IMR-90 (cell line): ENCODE data around the gene SNRNP200. TPM values are rescaled to one million over a fixed set of nuclear protein-coding genes. Genes with fewer than 3 reads are reported as not detected.

Experiments used
- ATAC-seq: fragments of 200-7000 bp; cut with Tn5 transposase; 2 replicates; pipeline ENCODE4 v1.9.1; 2020; ENCODE audit warnings: low read depth, mild to moderate bottlenecking, moderate library complexity
- BruUV-seq: library from RNA; stranded (reverse); fragments of 400-500 nt; replicated peaks from 2 replicates; lab custom pipeline; 2021; lab: Mats Ljungman, UMichigan
- CTCF ChIA-PET: fragments of 300-600 bp; formaldehyde crosslinking; extraction: SDS; loops from one replicate; lab custom pipeline; 2021; ENCODE audit warnings: antibody characterized with exemption; lab: Yijun Ruan, JAX
- POLR2A ChIA-PET: fragments of 300-600 bp; sonication (Branson Sonifier 250); formaldehyde crosslinking; loops from one replicate; lab custom pipeline; 2022; ENCODE audit warnings: antibody characterized with exemption; ENCODE audit not compliant: unreplicated experiment; lab: Charles Lee
- DNase-seq: peaks from one replicate; pipeline ENCODE4 v3.0.0; 2013
- H2AFZ ChIP-seq: replicated peaks from 2 replicates; pipeline ENCODE3; 2013; ENCODE audit warnings: low read length, mild to moderate bottlenecking; ENCODE audit not compliant: poor library complexity
- H2AK5ac ChIP-seq: 2 replicates; pipeline ENCODE4 v1.6.1; 2013; ENCODE audit warnings: low read depth, low read length, inconsistent platforms
- H2AK9ac ChIP-seq: replicated peaks from 2 replicates; pipeline ENCODE3; 2013; ENCODE audit warnings: mild to moderate bottlenecking, low read depth, low read length, moderate library complexity; ENCODE audit not compliant: poor library complexity
- H2BK120ac ChIP-seq: 2 replicates; pipeline ENCODE4 v1.6.1; 2013; ENCODE audit warnings: low read depth, low read length, inconsistent platforms
- H2BK15ac ChIP-seq: 3 replicates; pipeline ENCODE4 v1.6.1; 2013; ENCODE audit warnings: low read depth, low read length, inconsistent platforms
- H2BK20ac ChIP-seq: 2 replicates; pipeline ENCODE4 v1.6.1; 2013; ENCODE audit warnings: low read depth, mild to moderate bottlenecking, inconsistent platforms, low read length, moderate library complexity
- H2BK5ac ChIP-seq: 2 replicates; pipeline ENCODE4 v1.6.1; 2013; ENCODE audit warnings: mild to moderate bottlenecking, low read depth, low read length, inconsistent platforms; ENCODE audit not compliant: poor library complexity, severe bottlenecking
- H3K14ac ChIP-seq: replicated peaks from 2 replicates; pipeline ENCODE4 v1.6.1; 2013; ENCODE audit warnings: low read depth, low read length, inconsistent platforms
- H3K18ac ChIP-seq: 2 replicates; pipeline ENCODE4 v1.6.1; 2013; ENCODE audit warnings: low read depth, low read length, control low read depth
- H3K23ac ChIP-seq: 2 replicates; pipeline ENCODE4 v1.6.1; 2013; ENCODE audit warnings: low read depth, low read length, inconsistent platforms
- H3K27ac ChIP-seq: 2 replicates; pipeline ENCODE4 v1.5.1; 2013; ENCODE audit warnings: mild to moderate bottlenecking, control low read depth, low read length; ENCODE audit not compliant: insufficient read depth
- H3K27me3 ChIP-seq: 2 replicates; pipeline ENCODE4 v1.6.1; 2013; ENCODE audit warnings: low read length; ENCODE audit not compliant: control insufficient read depth, insufficient read depth
- H3K36me3 ChIP-seq: 2 replicates; pipeline ENCODE4 v1.6.1; 2013; ENCODE audit warnings: low read length, mixed read lengths; ENCODE audit not compliant: control insufficient read depth, insufficient read depth
- H3K4ac ChIP-seq: 2 replicates; pipeline ENCODE4 v1.6.1; 2013; ENCODE audit warnings: low read depth, low read length, inconsistent platforms
- H3K4me1 ChIP-seq: 2 replicates; pipeline ENCODE4 v1.6.1; 2013; ENCODE audit warnings: low read length, mixed read lengths; ENCODE audit not compliant: control insufficient read depth, insufficient read depth
- H3K4me2 ChIP-seq: 2 replicates; pipeline ENCODE4 v1.6.1; 2013; ENCODE audit warnings: low read depth, mild to moderate bottlenecking, control low read depth, low read length, moderate library complexity
- H3K4me3 ChIP-seq: 2 replicates; pipeline ENCODE4 v1.5.1; 2013; ENCODE audit warnings: low read depth, mild to moderate bottlenecking, control low read depth, low read length, moderate library complexity; ENCODE audit not compliant: insufficient read depth
- H3K56ac ChIP-seq: 2 replicates; pipeline ENCODE4 v1.6.1; 2013; ENCODE audit warnings: low read length, inconsistent platforms; ENCODE audit not compliant: insufficient read depth; ENCODE audit errors: extremely low read depth
- H3K79me1 ChIP-seq, 2 experiments: 2 replicates each; pipeline ENCODE4 v1.6.1; 2013; ENCODE audit warnings: low read length in 2 of 2, inconsistent platforms in 1 of 2, low read depth in 1 of 2
- H3K9ac ChIP-seq: 2 replicates; pipeline ENCODE4 v1.6.1; 2013; ENCODE audit warnings: low read depth, low read length, control low read depth
- H3K9me1 ChIP-seq: 2 replicates; pipeline ENCODE4 v1.6.1; 2013; ENCODE audit warnings: low read length, inconsistent platforms; ENCODE audit not compliant: insufficient read depth
- H3K9me3 ChIP-seq: 2 replicates; pipeline ENCODE4 v1.6.1; 2013; ENCODE audit warnings: low read length; ENCODE audit not compliant: control insufficient read depth, insufficient read depth
- H4K20me1 ChIP-seq: 2 replicates; pipeline ENCODE4 v1.6.1; 2013; ENCODE audit warnings: low read length, inconsistent platforms; ENCODE audit not compliant: insufficient read depth
- H4K5ac ChIP-seq: 2 replicates; pipeline ENCODE4 v1.6.1; 2013; ENCODE audit warnings: mild to moderate bottlenecking, low read depth, low read length, control low read depth
- H4K8ac ChIP-seq, 2 experiments: 2 replicates each; pipeline ENCODE4 v1.6.1; 2013; ENCODE audit warnings: low read depth in 2 of 2, low read length in 2 of 2, control low read depth in 1 of 2, inconsistent platforms in 1 of 2
- H4K91ac ChIP-seq: 2 replicates; pipeline ENCODE4 v1.6.1; 2013; ENCODE audit warnings: low read depth, low read length, inconsistent platforms; ENCODE audit not compliant: insufficient read depth
- BHLHE40 ChIP-seq: fragments of 150-350 bp; IDR thresholded peaks from 2 replicates; pipeline ENCODE4 v1.6.1; 2016; ENCODE audit warnings: mild to moderate bottlenecking, low read depth, low read length
- CHD1 ChIP-seq: IDR thresholded peaks from 2 replicates; pipeline ENCODE4 v1.6.1; 2012; ENCODE audit warnings: low read depth, low read length, improper control_type of control experiment
- FOS ChIP-seq: fragments of 150-350 bp; IDR thresholded peaks from 2 replicates; pipeline ENCODE4 v1.6.1; 2016; ENCODE audit warnings: low read depth, low read length
- MXI1 ChIP-seq: IDR thresholded peaks from 2 replicates; pipeline ENCODE4 v1.6.1; 2012; ENCODE audit warnings: low read depth, mild to moderate bottlenecking, low read length, moderate library complexity, borderline replicate concordance
- NFE2L2 ChIP-seq: fragments of 150-350 bp; IDR thresholded peaks from 2 replicates; pipeline ENCODE4 v1.6.1; 2016; ENCODE audit warnings: low read depth, mild to moderate bottlenecking, low read length
- RAD21 ChIP-seq: IDR thresholded peaks from 2 replicates; pipeline ENCODE4 v1.6.1; 2012; ENCODE audit warnings: low read length, improper control_type of control experiment
- RCOR1 ChIP-seq: IDR thresholded peaks from 2 replicates; pipeline ENCODE4 v1.6.1; 2012; ENCODE audit warnings: mild to moderate bottlenecking, low read length, improper control_type of control experiment; ENCODE audit not compliant: insufficient replicate concordance
- RFX5 ChIP-seq: IDR thresholded peaks from 2 replicates; pipeline ENCODE4 v1.8.0; 2012; ENCODE audit warnings: low read depth, mild to moderate bottlenecking, low read length, moderate library complexity
- USF2 ChIP-seq: fragments of 150-350 bp; IDR thresholded peaks from 2 replicates; pipeline ENCODE4 v1.6.1; 2017; ENCODE audit warnings: mild to moderate bottlenecking, antibody characterized with exemption, low read length, low read depth
- WGBS, 2 experiments: methylation state at CpG; one replicate each; pipeline versions ENCODE4 v1.1.5 to v1.1.7; 2013; ENCODE audit warnings: missing lambda C conversion rate in 2 of 2; ENCODE audit not compliant: insufficient read length in 1 of 2; ENCODE audit errors: extremely low coverage in 2 of 2; 5-methylcytosine and 5-hydroxymethylcytosine counted together
- dilution Hi-C: fragments of 300-500 bp; cut with HindIII; formaldehyde crosslinking; loops from one replicate; pipeline ENCODE4 v1.14.3; 2018; ENCODE audit warnings: low sequenced_read_pairs; ENCODE audit not compliant: unreplicated experiment
- in situ Hi-C: fragments of 300-500 bp; cut with MboI; formaldehyde crosslinking; loops from 3 replicates; pipeline ENCODE4 v1.14.3; 2019; ENCODE audit warnings: low sequenced_read_pairs, inconsistent platforms, mixed read lengths
- intact Hi-C: fragments of 100-400 bp; cut with micrococcal nuclease; formaldehyde crosslinking; loops from 2 replicates; pipeline ENCODE4 v1.10.0; 2022
- polyA plus RNA-seq, 3 experiments: library from polyadenylated mRNA; depleted of rRNA; stranded (reverse); fragments of >200 nt; gene quantifications; 2 replicates each; pipeline ENCODE4 v1.2.3, GENCODE V29; 2012; ENCODE audit warnings: low replicate concordance in 1 of 3
- total RNA-seq: library from RNA; depleted of rRNA; stranded (reverse); fragments of >200 nt; gene quantifications from 2 replicates; pipeline ENCODE4 v1.2.3, GENCODE V29; 2012

Gene SNRNP200
- total and polyA plus RNA-seq, 2 of the 4 experiments (the other 2 are of a cell fraction): 44.1 to 108 TPM

GRCh38 chr2:96262306-96262705 lies 43.0 kb downstream of the SNRNP200 start:
- Histone ChIP-seq H4K91ac (no peak overlapping the region), H3K9me3 (no peaks in the 10 kb centered on the region), H3K9ac (0 out of 2 replicates have a peak overlapping the region, but pooled peaks have one; percentile 6), H3K36me3 (peaks cover 5% of the 10 kb centered on the region), H3K27me3 (no peaks in the 10 kb centered on the region), H2BK15ac (no peak overlapping the region), H3K79me1 (peaks cover 38 to 78% of the 10 kb centered on the region in 2 experiments), H2BK120ac (no peak overlapping the region), H4K20me1 (peaks cover 64% of the 10 kb centered on the region), H4K5ac (no peak overlapping the region), H2AFZ (no peak overlapping the region), H3K9me1 (peaks cover 32% of the 10 kb centered on the region), H3K18ac (no peak overlapping the region), H3K27ac (no peak overlapping the region), H3K23ac (no peak overlapping the region), H2BK5ac (no peak overlapping the region), H3K4me1 (peaks cover 26% of the 10 kb centered on the region), H3K14ac (no peak overlapping the region), H3K56ac (no peak overlapping the region), H2AK5ac (no peak overlapping the region), H4K8ac (no peak overlapping the region), H3K4me2 (no peak overlapping the region), H2AK9ac (no peak overlapping the region), H3K4ac (no peak overlapping the region), H2BK20ac (no peak overlapping the region), H3K4me3 (no peak overlapping the region)
- TF ChIP-seq USF2 (no peak), RCOR1 (no peak), RAD21 (no peak), NFE2L2 (no peak), RFX5 (no peak), CHD1 (no peak), BHLHE40 (no peak), FOS (no peak), MXI1 (no peak)
- POLR2A ChIA-PET: no interaction called here
- intact Hi-C loops (no loop called here), dilution Hi-C loops (no loop called here), in situ Hi-C loops (loop anchor here (10.0 to 25.0 kb wide), 2 partner anchors 128 to 250 kb away; partner anchors contain the start of gene ASTL)
- CTCF ChIA-PET: interaction anchor here (0.7 to 1.1 kb wide), 2 partner anchors 88 to 124 kb away, joined by 3 to 5 read pairs; no protein-coding TSS in a partner anchor
- WGBS, 2 experiments: no CpG with 5 or more reads among the region's 2 CpGs
- DNase-seq (no peak), ATAC-seq (no peak)
- BruUV-seq: no TSS peak
